Measurements from ENCODE around the gene LRBA.

Gene LRBA

GRCh38 chr4:150242820-150243458, 772.1 kb downstream of the LRBA start:
- peak; percentile 71 for DNase-seq (ENCODE audit: low spot score)

- no peak for DNase-seq (ENCODE audit: low spot score)
Observed at GRCh38 chr4:150240011-150240410, 775.1 kb downstream of the LRBA start.

- no peak for DNase-seq (ENCODE audit: low spot score)
Observed at GRCh38 chr4:150238591-150238990, 776.5 kb downstream of the LRBA start.

GRCh38 chr4:150237110-150237872, 777.8 kb downstream of the LRBA start:
- no peak for DNase-seq (ENCODE audit: low spot score)

- DNase-seq (ENCODE audit: low spot score), result no peak
Observed at GRCh38 chr4:150236626-150237025, 778.5 kb downstream of the LRBA start.

GRCh38 chr4:150235808-150236271, 779.2 kb downstream of the LRBA start:
- DNase-seq (ENCODE audit: low spot score), result no peak

GRCh38 chr4:150235317-150235716, 779.8 kb downstream of the LRBA start:
- DNase-seq (ENCODE audit: low spot score), result no peak

- no peak for DNase-seq (ENCODE audit: low spot score)
Observed at GRCh38 chr4:150234246-150234645, 780.8 kb downstream of the LRBA start.

GRCh38 chr4:150232029-150232428, 783.1 kb downstream of the LRBA start:
- no peak for DNase-seq (ENCODE audit: low spot score)

GRCh38 chr4:150231107-150231770, 783.8 kb downstream of the LRBA start:
- no peak for DNase-seq (ENCODE audit: low spot score)

GRCh38 chr4:150230561-150230960, 784.5 kb downstream of the LRBA start:
- no peak for DNase-seq (ENCODE audit: low spot score)

GRCh38 chr4:150229520-150229919, 785.6 kb downstream of the LRBA start:
- no peak for DNase-seq (ENCODE audit: low spot score)

- no peak for DNase-seq (ENCODE audit: low spot score)
Observed at GRCh38 chr4:150224896-150225591, 790.0 kb downstream of the LRBA start.

GRCh38 chr4:150219841-150220240, 795.2 kb downstream of the LRBA start:
- DNase-seq (ENCODE audit: low spot score), result no peak

- no peak for DNase-seq (ENCODE audit: low spot score)
Observed at GRCh38 chr4:150218447-150218846, 796.6 kb downstream of the LRBA start.

GRCh38 chr4:150217808-150218207, 797.3 kb downstream of the LRBA start:
- no peak for DNase-seq (ENCODE audit: low spot score)

GRCh38 chr4:150217192-150217591, 797.9 kb downstream of the LRBA start:
- no peak for DNase-seq (ENCODE audit: low spot score)

- DNase-seq (ENCODE audit: low spot score), result no peak
Observed at GRCh38 chr4:150216726-150217125, 798.4 kb downstream of the LRBA start.

- DNase-seq (ENCODE audit: low spot score), result no peak
Observed at GRCh38 chr4:150215601-150216000, 799.5 kb downstream of the LRBA start.

Measured in HuH-7 (cell line).